Activated gamma-delta T cell (primary cell): ENCODE measurements around the gene METTL27.
"Not testable (repeated sequence)": the region's sequence is repeated elsewhere in the genome, so short reads cannot be mapped to it uniquely, and the experiment has no call there.

Source experiments
- DNase-seq: peaks from one replicate; lab custom pipeline; 2025; lab: John Stamatoyannopoulos, UW

The METTL27 gene

DNA sequence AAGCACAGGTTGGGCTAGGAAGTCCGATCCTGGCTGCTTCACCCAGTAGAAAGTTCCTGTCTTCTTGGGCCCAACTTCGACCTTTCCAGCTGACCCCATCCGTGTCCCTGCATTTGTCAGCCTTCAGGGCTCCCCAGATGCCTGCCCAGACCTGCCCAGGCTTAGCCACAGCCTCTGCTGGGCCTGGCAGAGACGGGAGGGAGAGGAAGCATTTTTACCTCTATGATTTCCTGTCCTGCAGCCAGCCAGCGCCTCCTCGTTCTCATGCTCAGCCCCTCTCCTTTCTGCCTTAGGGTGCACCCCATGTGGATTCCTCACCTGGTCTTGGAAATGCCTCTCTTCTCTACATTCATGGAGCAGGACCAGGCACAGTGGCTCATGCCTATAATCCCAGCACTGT is 3.7 kb downstream of the METTL27 start:
- DNase-seq, result no peak

DNA sequence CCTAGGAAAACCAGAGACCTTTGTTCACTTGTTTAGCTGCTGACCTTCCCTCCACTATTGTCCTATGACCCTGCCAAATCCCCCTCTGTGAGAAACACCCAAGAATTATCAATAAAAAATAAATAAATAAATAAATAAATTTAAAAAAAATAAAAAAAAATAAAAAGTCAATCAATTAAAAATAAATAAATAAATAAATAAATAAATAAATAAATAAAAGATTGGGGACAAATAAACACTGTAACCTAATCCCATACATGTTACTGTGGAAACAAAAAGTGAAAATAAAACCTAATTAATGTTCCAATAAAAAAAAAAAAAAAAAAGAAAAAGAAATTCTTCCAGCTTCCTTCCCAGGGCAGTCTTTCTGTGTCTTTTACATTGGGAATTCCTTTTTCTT is 5.1 kb downstream of the METTL27 start:
- DNase-seq, result not testable (repeated sequence)

DNA sequence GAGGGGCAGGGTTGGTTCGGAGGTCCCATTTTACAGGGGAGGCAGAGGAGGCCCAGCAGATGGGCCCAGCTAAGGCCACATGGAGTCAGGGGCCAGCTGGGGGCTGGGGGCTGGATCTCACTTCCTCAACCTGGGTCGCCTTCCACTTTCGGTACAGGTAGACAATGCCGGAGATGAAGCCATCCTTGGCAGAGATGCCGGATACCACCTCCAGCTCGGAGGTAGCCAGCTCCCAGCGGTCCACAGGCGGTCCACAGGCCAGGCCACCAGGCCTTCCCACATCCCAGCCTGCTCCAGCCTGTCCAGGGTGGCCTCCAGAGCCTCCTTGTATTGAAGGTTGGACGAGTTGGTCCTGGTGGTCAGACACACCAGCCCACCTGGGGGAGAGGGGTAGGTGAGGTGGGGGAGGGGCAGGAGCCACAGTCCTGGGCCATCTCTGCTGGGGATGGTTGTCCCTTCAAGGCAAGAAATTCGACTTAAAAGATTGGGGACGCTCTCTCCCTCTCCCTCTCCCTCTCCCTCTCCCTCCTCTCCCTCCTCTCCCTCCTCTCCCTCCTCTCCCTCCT is 7.6 kb downstream of the METTL27 start:
- no peak for DNase-seq

DNA sequence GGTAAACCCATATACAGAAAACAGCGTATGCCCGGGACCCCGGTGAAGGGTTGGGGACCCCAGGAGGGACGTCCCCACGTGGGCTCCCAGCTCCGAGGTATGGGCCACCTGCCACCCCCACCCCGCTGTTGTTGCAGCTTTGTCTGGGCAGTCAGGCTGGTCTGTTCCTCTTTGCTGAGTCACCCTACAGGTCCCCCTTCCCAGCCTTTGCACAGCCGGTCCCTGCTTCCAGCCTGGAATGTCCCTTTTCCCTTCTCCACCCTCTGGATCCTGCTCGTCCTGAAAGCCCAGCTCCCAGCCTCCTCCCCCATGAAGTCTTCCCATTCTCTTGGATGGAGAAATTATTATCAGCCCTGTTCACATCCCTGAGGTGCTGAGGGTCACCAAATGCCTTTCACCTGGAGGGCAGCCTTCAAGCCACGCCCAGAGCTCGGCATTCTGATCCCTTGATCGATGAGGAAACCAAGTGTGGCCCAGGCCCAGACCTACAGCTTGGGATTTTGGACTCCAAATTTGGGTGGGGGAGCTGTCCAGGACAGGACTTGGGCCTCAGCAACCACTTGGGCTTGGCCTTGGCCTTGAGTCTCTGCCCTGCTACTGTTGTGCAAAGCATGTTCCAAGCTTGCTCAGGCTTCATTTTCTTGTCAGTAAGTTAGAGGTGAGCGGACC is 8.9 kb downstream of the METTL27 start:
- DNase-seq, result no peak

DNA sequence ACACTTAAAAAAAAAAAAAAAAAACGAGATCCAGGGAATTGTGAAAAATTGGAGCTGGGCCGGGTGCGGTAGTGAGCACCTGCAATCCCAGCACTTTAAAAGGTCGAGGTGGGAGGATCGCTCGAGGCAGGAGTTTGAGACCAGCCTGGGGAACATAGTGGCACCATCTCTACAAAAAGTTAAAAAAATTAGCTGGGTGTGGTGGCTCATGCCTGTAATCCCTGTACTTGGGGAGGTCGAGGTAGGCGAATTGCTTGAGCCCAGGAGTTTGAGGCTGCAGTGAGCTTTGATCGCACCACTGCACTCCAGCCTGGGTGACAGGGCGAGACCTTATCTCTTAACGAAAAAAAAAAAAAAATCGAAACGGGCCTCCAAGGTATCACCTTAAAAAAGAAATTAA is 9.5 kb downstream of the METTL27 start:
- DNase-seq, result no peak

DNA sequence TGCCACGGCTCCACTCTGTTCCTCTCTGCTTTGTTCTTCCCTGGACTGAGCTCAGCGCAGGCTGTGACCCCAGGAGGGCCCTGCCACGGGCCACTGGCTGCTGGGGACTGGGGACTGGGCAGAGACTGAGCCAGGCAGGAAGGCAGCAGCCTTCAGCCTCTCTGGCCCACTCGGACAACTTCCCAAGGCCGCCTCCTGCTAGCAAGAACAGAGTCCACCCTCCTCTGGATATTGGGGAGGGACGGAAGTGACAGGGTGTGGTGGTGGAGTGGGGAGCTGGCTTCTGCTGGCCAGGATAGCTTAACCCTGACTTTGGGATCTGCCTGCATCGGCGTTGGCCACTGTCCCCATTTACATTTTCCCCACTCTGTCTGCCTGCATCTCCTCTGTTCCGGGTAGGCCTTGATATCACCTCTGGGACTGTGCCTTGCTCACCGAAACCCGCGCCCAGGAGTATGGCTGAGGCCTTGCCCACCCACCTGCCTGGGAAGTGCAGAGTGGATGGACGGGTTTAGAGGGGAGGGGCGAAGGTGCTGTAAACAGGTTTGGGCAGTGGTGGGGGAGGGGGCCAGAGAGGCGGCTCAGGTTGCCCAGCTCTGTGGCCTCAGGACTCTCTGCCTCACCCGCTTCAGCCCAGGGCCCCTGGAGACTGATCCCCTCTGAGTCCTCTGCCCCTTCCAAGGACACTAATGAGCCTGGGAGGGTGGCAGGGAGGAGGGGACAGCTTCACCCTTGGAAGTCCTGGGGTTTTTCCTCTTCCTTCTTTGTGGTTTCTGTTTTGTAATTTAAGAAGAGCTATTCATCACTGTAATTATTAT is 10.3 kb downstream of the METTL27 start:
- no peak for DNase-seq

DNA sequence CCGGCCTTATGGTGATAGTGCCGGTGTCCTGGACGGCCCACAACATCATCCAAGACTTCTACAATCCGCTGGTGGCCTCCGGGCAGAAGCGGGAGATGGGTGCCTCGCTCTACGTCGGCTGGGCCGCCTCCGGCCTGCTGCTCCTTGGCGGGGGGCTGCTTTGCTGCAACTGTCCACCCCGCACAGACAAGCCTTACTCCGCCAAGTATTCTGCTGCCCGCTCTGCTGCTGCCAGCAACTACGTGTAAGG is 10.8 kb downstream of the METTL27 start:
- no peak for DNase-seq

DNA sequence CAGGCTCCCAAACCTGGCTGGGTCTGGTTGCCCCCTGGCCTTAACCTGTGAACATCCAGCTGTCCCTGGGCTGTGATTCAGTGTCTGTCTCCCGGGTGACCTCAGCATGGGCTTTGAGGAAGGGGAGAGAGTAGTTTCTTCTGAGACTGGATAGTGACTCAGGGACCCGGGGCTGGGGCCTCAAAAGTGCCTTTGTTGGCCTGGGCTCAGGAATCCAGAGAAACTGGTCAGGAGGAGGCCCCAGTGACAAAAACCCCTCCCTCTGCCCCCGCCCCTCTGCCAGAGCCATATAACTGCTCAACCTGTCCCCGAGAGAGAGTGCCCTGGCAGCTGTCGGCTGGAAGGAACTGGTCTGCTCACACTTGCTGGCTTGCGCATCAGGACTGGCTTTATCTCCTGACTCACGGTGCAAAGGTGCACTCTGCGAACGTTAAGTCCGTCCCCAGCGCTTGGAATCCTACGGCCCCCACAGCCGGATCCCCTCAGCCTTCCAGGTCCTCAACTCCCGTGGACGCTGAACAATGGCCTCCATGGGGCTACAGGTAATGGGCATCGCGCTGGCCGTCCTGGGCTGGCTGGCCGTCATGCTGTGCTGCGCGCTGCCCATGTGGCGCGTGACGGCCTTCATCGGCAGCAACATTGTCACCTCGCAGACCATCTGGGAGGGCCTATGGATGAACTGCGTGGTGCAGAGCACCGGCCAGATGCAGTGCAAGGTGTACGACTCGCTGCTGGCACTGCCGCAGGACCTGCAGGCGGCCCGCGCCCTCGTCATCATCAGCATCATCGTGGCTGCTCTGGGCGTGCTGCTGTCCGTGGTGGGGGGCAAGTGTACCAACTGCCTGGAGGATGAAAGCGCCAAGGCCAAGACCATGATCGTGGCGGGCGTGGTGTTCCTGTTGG is 11.4 kb downstream of the METTL27 start, which contains the start of gene CLDN4:
Gene CLDN4 (plus strand): TSS at position 316 of the 903 bp plus-strand sequence. CDS start 206 bp downstream, at position 522.
- DNase-seq, result no peak

DNA sequence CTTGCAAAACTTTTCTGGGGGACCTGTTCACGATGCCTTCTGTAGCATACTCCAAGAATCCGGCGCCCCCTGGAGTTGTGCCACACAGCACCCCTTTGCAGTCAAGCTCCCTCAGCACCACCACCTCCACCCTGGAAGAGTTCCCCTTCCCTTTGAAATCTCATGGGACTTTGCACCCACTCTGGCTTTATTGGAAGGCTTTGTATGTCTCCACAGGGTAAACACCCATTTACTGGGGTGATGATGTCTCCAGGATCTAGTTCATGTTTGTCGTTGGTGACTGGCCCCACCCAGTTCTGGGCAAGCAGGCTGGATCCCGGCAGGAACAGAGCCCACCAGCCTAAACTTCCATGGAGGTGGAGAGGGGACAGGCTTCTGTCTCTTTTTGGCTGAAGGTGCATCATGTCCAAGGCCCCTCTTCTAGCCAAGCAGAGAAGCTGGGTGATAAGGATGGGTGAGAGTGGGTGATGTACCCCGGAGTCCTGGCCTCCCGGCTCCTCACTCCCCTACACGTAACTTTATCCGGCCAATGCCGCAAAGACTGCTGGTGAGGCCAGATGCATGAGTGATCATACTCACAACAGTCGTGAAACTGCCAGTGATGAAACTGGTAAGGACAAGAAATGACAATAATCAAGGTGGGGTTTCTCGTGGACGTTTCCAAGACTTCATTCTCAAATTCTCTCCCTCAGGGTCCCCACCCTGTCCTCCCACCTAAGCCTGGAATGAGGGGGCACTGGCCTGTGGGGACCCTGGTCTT is 12.2 kb downstream of the METTL27 start:
- no peak for DNase-seq

DNA sequence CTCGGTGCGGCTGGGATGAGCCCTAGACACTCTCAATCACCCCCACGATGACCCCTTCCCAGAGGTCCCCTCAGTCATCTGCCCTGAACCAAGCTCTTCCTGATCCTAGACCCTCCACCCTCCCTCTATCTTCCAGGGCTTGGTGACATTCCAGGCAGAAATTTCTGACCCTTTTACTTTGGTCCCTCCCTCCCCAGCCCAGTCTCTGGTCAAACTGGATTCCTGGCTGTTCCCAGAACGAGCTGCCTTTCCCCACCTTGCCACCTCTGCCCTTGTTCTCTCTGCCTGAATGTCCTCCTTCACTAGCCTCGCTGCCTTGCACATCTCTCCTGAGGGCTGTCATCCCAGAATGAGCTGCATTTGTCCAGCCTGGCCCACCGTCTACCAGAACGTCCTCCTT is 12.8 kb downstream of the METTL27 start:
- no peak for DNase-seq

DNA sequence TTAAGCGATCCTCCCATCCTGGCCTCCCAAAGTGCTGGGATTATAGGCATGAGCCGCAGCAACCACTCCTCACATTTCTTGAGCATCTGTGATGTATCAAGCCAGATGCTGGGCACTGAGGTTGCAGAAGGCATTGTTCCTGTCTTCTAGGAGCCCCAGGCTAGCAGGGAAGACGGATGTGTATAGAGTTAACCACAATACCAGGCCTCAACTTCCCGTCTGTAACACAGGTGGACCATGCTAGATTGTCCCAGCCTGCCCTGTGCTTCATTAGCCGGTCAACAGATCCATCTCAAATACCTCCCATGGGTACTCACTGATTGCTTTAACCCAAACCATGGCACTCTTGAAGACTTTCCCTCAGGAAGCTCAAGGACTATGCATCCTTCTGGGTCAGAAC is 13.3 kb downstream of the METTL27 start:
- no peak for DNase-seq

DNA sequence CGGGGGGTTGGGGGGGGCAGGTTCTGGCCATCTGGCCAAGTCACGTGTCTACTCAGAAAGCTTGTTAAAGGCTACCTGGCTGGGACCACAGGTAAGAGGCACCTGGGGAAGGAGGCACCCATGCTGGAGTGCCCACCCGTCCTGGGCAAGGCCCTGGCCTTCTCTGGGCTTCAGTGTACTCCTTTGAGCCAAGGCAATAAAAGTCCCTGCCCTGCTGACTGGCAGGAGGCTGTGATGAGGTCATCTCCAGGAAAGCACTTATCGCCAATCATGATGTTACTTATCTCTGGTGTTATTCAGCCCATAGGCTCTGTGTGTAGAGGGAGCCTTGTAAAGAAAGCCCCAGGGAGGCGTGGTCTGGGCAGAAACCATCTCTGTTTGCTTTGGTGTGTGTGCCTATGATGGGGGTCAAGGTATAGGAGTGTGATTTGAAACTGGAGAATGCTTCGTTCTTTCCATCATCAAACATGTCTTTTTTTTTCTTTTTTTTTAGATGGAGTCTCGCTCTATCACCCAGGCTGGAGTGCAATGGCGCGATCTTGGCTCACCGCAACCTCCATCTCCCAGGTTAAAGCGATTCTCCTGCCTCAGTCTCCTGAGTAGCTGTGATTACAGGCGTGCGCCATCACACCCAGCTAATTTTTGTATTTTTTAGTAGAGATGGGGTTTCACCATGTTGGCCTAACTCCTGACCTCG is 14.1 kb downstream of the METTL27 start:
- DNase-seq, result no peak

DNA sequence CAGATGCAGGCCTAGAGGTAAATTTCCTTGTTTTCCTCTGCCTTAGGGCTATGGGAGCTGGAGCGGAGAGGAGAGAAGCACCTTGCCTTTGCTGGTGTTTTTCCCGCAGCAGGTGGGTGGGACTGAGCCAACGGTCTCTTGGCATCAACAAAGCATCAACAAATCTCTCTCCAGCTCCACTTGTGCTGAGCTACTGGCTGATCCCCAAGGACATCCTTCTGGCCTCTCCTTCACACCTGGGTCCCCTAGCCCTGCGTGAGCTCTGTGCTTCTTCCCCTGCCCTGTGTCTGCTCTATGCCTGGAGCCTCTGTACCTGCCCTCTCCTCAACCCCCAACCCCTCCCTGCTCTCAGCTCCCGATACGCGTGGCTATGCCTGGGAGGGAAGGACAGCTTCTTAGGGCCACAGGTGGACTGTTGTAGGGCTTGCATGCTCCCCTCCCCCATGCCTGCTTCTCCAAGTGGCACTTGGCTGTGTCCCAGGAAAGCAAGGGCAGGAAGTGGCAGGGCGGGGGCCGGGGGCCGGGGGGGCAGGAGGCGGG is 14.7 kb downstream of the METTL27 start:
- no peak for DNase-seq

DNA sequence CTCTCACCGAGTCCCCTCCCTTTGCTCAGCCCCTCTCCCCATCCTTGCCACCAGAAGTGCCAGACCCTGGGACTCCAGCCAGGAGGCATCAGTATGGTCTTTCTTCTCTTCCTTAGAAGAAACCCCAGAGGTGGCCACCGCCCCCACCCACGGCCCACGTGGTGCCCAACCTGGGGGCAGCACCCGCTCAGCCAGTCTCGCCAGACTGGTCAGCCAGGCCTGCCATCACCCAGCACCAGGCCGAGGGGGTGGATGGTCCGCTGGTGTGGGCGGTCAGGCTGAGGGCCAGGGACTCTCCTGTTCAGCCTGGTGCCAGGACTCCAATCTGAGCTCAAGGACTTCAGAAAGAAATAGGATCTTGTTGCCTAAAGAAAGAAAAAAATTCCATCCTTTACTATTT is 17.3 kb downstream of the METTL27 start:
- no peak for DNase-seq

DNA sequence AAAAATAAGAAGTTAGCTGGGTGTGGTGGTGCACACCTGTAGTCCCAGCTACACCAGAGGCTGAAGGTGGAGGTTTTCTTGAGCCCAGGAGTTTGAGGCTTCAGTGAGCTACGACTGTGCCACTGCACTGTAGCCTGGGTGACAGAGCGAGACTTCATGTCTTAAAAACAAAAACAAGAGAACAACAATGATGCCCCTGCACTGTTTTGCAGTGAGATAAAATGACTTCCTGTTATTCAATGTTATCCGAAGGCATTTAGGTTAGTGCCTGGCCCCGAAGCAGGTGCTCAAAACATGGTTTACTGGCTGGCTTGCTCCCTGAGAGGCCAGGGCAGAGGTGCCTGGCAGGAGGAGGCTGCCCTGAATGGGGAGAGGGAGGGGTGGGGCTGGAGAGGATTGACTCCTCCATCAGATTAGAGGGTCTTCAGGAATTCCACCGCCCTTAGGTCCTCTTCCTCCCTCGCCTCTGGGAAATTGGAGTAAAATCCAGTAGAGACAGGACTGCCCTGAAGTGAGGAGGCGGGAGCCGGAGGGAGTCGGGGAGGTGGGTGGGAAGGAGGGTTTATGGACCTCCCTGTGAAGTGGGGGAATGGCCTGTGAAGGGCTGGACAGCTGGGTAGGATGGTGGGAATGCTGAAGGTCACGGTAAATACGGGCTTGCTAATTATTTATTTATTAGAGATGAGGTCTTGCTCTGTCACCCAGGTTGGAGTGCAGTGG is 18.3 kb downstream of the METTL27 start:
- DNase-seq, result no peak

DNA sequence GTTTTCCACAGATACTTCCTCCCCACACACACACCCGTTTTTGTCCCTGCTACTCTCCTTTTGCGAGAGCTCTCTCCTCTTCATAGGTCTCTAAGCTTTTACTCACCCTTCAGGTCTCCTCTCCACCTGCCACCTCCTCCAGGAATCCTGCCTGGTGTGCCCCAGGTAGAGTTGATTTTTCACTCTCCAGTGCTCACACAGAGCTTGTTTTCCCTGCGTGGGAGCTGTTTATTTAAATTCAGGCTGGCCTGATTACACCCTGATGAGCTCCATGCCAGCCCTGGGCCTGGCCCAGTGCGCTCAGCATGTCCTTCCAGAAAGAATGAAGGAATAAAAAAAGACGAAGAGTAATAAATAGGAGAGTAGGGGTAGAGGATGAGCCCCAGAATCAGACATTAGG is 19.1 kb downstream of the METTL27 start:
- DNase-seq, result no peak

DNA sequence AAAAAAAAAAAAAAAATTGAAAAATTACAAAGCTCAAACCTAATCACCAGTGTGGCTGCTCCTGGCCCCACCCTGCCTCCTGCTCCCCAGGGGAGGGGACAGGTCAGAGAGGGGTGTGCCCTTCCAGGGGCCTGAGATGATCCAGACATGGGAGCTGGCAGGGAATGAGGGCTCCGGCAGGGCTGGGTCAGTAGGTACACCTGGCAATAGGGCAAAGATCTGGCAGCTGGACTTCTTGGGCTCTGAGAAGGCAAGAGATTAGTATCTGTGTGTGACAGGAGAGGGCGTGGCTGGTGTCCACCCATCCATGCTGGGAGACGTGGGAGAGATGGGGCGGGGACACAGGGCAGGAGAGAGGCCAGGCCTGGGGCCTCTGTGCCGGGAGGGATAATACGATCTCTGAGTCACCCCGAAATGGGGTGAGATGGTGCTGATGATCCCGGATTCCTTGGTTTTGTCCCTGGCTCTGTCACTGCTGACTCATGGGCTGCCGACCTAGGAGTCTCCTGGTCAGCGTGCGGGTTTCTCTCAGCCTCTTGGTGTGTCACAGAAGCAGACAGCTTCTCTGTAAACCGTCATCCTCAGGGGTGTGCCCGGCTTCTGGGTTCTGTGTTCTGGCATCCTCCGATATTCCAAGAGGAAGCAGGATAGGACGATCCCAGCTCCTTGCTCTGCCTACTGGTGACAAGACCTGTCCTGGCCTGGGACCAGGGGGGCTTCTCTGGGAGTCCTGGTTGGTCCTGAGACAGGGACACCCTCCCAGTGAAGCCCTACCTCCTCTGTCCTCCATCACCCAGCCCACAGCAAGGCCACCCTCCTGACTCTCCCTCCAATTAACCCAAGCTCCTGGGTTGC is 19.8 kb downstream of the METTL27 start:
- no peak for DNase-seq

DNA sequence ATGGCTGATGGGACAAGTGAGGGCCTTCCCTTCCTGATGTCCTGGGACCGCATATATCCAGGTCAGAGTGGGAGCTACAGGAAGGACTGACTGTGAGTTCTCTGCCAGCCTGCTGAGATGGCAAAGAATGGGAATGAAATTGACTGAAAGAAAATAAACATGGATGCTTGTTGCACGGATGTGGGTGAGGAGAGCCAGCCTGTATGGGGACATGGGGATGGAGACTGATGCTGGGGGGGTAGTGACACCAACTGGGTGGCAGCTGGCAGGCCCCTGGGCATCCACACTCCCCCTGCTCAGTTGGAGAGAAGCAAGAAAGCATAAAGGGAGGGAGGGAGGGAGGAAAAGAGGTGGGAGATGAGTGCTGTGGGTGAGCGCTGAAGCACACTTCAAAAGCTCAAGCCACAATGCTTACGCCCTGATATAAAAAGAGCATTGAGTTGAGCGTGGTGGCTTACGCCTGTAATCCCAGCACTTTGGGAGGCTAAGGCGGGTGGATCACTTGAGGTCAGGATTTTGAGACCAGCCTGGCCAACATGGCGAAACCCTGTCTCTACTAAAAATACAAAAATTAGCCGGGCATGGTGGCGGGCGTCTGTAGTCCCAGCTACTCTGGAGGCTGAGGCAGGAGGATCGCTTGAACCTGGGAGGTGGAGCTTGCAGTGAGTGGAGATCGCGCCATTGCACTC is 20.6 kb downstream of the METTL27 start:
- DNase-seq, result not testable (repeated sequence)
